HepG2 (cell line): ENCODE results near the gene PPP2R5B. TPM values are rescaled to one million over a fixed set of nuclear protein-coding genes. Genes with fewer than 3 reads are reported as not detected.

Experiments used
- CBX5 ChIP-seq: sonication (generic); formaldehyde crosslinking; IDR thresholded peaks from 2 replicates; pipeline ENCODE4 v1.4.0; 2020; ENCODE audit warnings: missing genetic modification reagents, borderline replicate concordance
- HNRNPH1 ChIP-seq: fragments of 200-400 bp; formaldehyde crosslinking; optimal IDR thresholded peaks from 2 replicates; pipeline ENCODE3; 2017; ENCODE audit warnings: mild to moderate bottlenecking, low read depth, low read length
- KAT7 ChIP-seq: IDR thresholded peaks from 2 replicates; pipeline ENCODE4 v1.6.1; 2018; ENCODE audit warnings: borderline replicate concordance, missing compliant biosample characterization
- MTF2 ChIP-seq: sonication (generic); formaldehyde crosslinking; IDR thresholded peaks from 2 replicates; pipeline ENCODE4 v1.5.0; 2020; ENCODE audit warnings: missing genetic modification reagents, borderline replicate concordance
- NR2F1 ChIP-seq, 2 experiments: fragments of 450-650 bp in 1 of 2; formaldehyde crosslinking in 1 of 2; IDR thresholded peaks; 2 replicates each; pipeline versions ENCODE4 v1.5.0 to v1.6.1; 2016 to 2020; ENCODE audit warnings: mild to moderate bottlenecking in 1 of 2, missing compliant biosample characterization in 1 of 2, missing genetic modification reagents in 1 of 2, moderate library complexity in 1 of 2
- PHF5A ChIP-seq: IDR thresholded peaks from one replicate; pipeline ENCODE4 v1.6.1; 2018; ENCODE audit warnings: low read depth, missing genetic modification reagents; ENCODE audit not compliant: unreplicated experiment
- PHF8 ChIP-seq: sonication (generic); formaldehyde crosslinking; IDR thresholded peaks from 2 replicates; pipeline ENCODE4 v1.5.0; 2020; ENCODE audit warnings: missing genetic modification reagents
- SALL1 ChIP-seq: sonication (generic); formaldehyde crosslinking; IDR thresholded peaks from 2 replicates; pipeline ENCODE4 v1.8.0; 2022; ENCODE audit warnings: mild to moderate bottlenecking, missing genetic modification reagents
- SMYD3 ChIP-seq: sonication (generic); formaldehyde crosslinking; IDR thresholded peaks from 2 replicates; pipeline ENCODE4 v1.8.1; 2023; ENCODE audit warnings: mild to moderate bottlenecking, missing genetic modification reagents
- SP1 ChIP-seq, 2 experiments: fragments of 450-650 bp in 1 of 2; sonication (generic) in 1 of 2; formaldehyde crosslinking in 1 of 2; IDR thresholded peaks; 2 replicates each; pipeline versions ENCODE4 v1.4.0 to v1.6.1; 2016 to 2020; ENCODE audit warnings: missing genetic modification reagents in 1 of 2
- ZFP1 ChIP-seq: IDR thresholded peaks from 2 replicates; pipeline ENCODE4 v1.6.1; 2016
- ZFP36L2 ChIP-seq: sonication (generic); formaldehyde crosslinking; IDR thresholded peaks from 2 replicates; pipeline ENCODE4 v1.4.0; 2020; ENCODE audit warnings: missing genetic modification reagents
- ZNF280B ChIP-seq: sonication (generic); formaldehyde crosslinking; IDR thresholded peaks from 2 replicates; pipeline ENCODE4 v1.5.0; 2020; ENCODE audit warnings: missing genetic modification reagents, mild to moderate bottlenecking, borderline replicate concordance
- ZNF441 ChIP-seq: sonication (generic); formaldehyde crosslinking; IDR thresholded peaks from 2 replicates; pipeline ENCODE4 v1.7.0; 2021; ENCODE audit warnings: missing genetic modification reagents, borderline replicate concordance
- ZNF468 ChIP-seq: sonication (generic); formaldehyde crosslinking; IDR thresholded peaks from 2 replicates; pipeline ENCODE4 v1.8.0; 2022; ENCODE audit warnings: mild to moderate bottlenecking, moderate library complexity, missing genetic modification reagents
- ZNF589 ChIP-seq: sonication (generic); formaldehyde crosslinking; conservative IDR thresholded peaks from 2 replicates; pipeline ENCODE4 v1.8.0; 2022; ENCODE audit warnings: mild to moderate bottlenecking, moderate library complexity, missing genetic modification reagents
- ZNF607 ChIP-seq: sonication (generic); formaldehyde crosslinking; IDR thresholded peaks from 2 replicates; pipeline ENCODE4 v1.5.1; 2020; ENCODE audit warnings: missing genetic modification reagents, mild to moderate bottlenecking, borderline replicate concordance
- ZNF737 ChIP-seq: sonication (generic); formaldehyde crosslinking; IDR thresholded peaks from 2 replicates; pipeline ENCODE4 v1.5.0; 2020; ENCODE audit warnings: missing genetic modification reagents, mild to moderate bottlenecking, borderline replicate concordance
- ZNF850 ChIP-seq: sonication (generic); formaldehyde crosslinking; conservative IDR thresholded peaks from 2 replicates; pipeline ENCODE4 v1.9.0; 2021; ENCODE audit warnings: mild to moderate bottlenecking, missing genetic modification reagents
- polyA plus RNA-seq, 8 experiments: library from polyadenylated mRNA; depleted of rRNA in 3 of 8; stranded (reverse) in 7 of 8; unstranded in 1 of 8; fragments of >200 nt; fragmentation: Illumina TruSeq in 4 of 8; extraction: Trizol in 4 of 8; gene quantifications; 2 replicates each; pipeline versions ENCODE4 v1.2.1 to v1.2.3, GENCODE V29; 2011 to 2016; ENCODE audit warnings: low read depth in 4 of 8, missing spikeins in 1 of 8, mixed read lengths in 1 of 8; ENCODE audit not compliant: insufficient read depth in 1 of 8
- total RNA-seq, 5 experiments: library from RNA; depleted of rRNA; stranded (reverse); fragments of >200 nt; fragmentation: Illumina TruSeq; extraction: Trizol; gene quantifications; 2 replicates each; pipeline ENCODE4 v1.2.3, GENCODE V29; 2016; ENCODE audit warnings: low read depth in 1 of 5
- TF ChIP-seq, protein P1 (sequence below): sonication (generic); formaldehyde crosslinking; IDR thresholded peaks from 2 replicates; pipeline ENCODE4 v1.9.0; 2021; ENCODE audit warnings: missing genetic modification reagents, borderline replicate concordance
- TF ChIP-seq, protein P2 (sequence below): sonication (generic); formaldehyde crosslinking; IDR thresholded peaks from 2 replicates; pipeline ENCODE4 v1.4.0; 2020; ENCODE audit warnings: mild to moderate bottlenecking, missing genetic modification reagents
- TF ChIP-seq, protein P3 (sequence below): sonication (generic); formaldehyde crosslinking; IDR thresholded peaks from 2 replicates; pipeline ENCODE4 v1.4.0; 2020; ENCODE audit warnings: missing genetic modification reagents

PPP2R5B gene
- total and polyA plus RNA-seq, 2 of the 13 experiments (the other 11 are each of a cell fraction or from before 2014, with no cell fraction given) = 2.3 to 8.3 TPM

DNA sequence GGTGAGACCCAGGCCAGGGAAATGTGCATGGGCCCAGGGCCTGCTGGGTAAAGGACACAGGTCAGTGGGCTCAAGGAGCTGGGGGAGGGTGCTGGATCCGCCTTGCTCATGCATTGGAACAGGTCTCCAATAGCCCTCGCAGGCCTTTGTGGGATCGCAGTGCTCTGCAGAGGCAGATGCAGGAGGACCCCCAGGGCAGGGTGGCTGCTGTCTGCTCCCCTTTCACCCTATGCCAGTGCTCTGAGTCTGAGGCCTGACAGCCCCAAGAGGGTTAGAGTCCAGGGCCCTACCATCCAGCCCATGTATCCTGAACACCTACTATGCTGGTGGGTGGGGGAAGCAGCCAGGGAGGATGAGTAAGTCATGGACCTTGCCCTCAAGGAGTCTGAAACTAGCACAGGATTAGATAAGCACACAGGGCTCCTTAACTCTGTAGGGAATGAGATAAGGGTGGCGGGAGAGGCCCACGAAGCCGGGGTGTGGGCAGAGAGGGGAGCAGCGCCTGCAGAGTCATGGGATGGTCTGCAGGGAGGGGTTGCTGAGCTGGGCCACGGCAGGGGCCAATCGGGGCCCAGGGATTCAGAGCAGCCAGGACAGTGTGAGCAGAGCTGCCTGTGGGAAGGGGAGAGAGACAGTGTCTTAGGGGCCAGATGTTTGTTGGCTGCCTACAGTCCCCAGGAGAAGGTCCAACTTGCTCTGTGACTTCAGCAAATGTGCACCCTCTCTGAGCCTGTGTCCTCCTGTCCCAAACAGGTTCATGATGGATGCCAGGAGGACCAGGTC, 35.6 kb upstream of the PPP2R5B start (continued):
- TF ChIP-seq, protein P1, sequence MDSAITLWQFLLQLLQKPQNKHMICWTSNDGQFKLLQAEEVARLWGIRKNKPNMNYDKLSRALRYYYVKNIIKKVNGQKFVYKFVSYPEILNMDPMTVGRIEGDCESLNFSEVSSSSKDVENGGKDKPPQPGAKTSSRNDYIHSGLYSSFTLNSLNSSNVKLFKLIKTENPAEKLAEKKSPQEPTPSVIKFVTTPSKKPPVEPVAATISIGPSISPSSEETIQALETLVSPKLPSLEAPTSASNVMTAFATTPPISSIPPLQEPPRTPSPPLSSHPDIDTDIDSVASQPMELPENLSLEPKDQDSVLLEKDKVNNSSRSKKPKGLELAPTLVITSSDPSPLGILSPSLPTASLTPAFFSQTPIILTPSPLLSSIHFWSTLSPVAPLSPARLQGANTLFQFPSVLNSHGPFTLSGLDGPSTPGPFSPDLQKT (CRISPR knock-in tag) = no peak
- TF ChIP-seq SP1 (IDR thresholded peaks at IDR 0.05) = no peak
- TF ChIP-seq SP1 (CRISPR knock-in tag; IDR thresholded peaks at IDR 0.05) = no peak
- no peak for TF ChIP-seq ZNF607 (CRISPR knock-in tag)
- TF ChIP-seq ZNF468 (CRISPR knock-in tag) = no peak
- TF ChIP-seq HNRNPH1 = peak; percentile 62
- TF ChIP-seq SMYD3 (CRISPR knock-in tag) = no peak
- TF ChIP-seq ZNF737 = no peak
- TF ChIP-seq, protein P2, sequence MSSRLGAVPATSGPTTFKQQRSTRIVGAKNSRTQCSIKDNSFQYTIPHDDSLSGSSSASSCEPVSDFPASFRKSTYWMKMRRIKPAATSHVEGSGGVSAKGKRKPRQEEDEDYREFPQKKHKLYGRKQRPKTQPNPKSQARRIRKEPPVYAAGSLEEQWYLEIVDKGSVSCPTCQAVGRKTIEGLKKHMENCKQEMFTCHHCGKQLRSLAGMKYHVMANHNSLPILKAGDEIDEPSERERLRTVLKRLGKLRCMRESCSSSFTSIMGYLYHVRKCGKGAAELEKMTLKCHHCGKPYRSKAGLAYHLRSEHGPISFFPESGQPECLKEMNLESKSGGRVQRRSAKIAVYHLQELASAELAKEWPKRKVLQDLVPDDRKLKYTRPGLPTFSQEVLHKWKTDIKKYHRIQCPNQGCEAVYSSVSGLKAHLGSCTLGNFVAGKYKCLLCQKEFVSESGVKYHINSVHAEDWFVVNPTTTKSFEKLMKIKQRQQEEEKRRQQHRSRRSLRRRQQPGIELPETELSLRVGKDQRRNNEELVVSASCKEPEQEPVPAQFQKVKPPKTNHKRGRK (CRISPR knock-in tag) = no peak
- TF ChIP-seq ZNF280B (CRISPR knock-in tag) = no peak
- TF ChIP-seq ZFP1 = no peak
- TF ChIP-seq PHF8 (CRISPR knock-in tag) = no peak
- no peak for TF ChIP-seq PHF5A (CRISPR knock-in tag)
- TF ChIP-seq SALL1 (CRISPR knock-in tag) = no peak; the same call in 1 of the 2 replicates
- TF ChIP-seq KAT7 (CRISPR knock-in tag) = no peak
- no peak for TF ChIP-seq ZNF589
- TF ChIP-seq CBX5 (CRISPR knock-in tag) = no peak
- no peak for TF ChIP-seq NR2F1 (CRISPR knock-in tag; IDR thresholded peaks at IDR 0.05)
- no peak for TF ChIP-seq MTF2 (CRISPR knock-in tag)
- no peak for TF ChIP-seq ZNF850 (CRISPR knock-in tag)
- TF ChIP-seq ZFP36L2 = no peak
- no peak for TF ChIP-seq ZNF441 (CRISPR knock-in tag)
- TF ChIP-seq, protein P3, sequence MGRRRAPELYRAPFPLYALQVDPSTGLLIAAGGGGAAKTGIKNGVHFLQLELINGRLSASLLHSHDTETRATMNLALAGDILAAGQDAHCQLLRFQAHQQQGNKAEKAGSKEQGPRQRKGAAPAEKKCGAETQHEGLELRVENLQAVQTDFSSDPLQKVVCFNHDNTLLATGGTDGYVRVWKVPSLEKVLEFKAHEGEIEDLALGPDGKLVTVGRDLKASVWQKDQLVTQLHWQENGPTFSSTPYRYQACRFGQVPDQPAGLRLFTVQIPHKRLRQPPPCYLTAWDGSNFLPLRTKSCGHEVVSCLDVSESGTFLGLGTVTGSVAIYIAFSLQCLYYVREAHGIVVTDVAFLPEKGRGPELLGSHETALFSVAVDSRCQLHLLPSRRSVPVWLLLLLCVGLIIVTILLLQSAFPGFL = no peak
